Measurements from ENCODE around the gene MDM2. TPM values are rescaled to one million over a fixed set of nuclear protein-coding genes. Genes with fewer than 3 reads are reported as not detected.

The MDM2 gene
- total RNA-seq = 100 to 1,000 TPM; 237 to 246 TPM
- 25.4 TPM for polyA plus RNA-seq

GRCh38 chr12:68807576-68808387 lies at the start of gene MDM2:
Gene MDM2 (plus strand): TSS chr12:68808177. CDS start chr12:68808478, 301 bp downstream.
- H3K4me1 Mint-ChIP-seq = peaks cover 30 to 43% (median 38%) of the 10 kb centered on the region in 3 donors
- Histone ChIP-seq H3K36me3 (ENCODE audit: insufficient read depth, low read length) (peaks cover 6% of the 10 kb centered on the region), H3K27me3 (ENCODE audit: insufficient read depth, low read length, poor library complexity, severe bottlenecking) (no peaks in the 10 kb centered on the region), H3K27ac (ENCODE audit: low read depth, low read length) (peak within 1 kb of the TSS; percentile 95), H3K4me3 (ENCODE audit: low read length) (peak within 1 kb of the TSS; percentile 87), H3K4me1 (ENCODE audit: insufficient read depth, low read length) (peaks cover 24% of the 10 kb centered on the region), H3K9me3 (ENCODE audit: low read length) (no peaks in the 10 kb centered on the region)
- CTCF ChIA-PET = interaction anchor here (0.8 to 3.2 kb wide), 21 partner anchors 10 to 1539 kb away, joined by 3 to 20 read pairs (median 4); partner anchors contain the start of genes CAND1 and SLC35E3
- no peaks in the 10 kb centered on the region for H3K9me3 Mint-ChIP-seq
- H3K4me3 Mint-ChIP-seq = peak within 1 kb of the TSS; percentile 92 to 97 (median 95)
- peak; percentile 96 to 99 (median 98) for DNase-seq
- H3K27ac Mint-ChIP-seq = peak within 1 kb of the TSS; percentile 98 to 99 (median 99)
- H3K27me3 Mint-ChIP-seq = peaks cover 0 to 4% of the 10 kb centered on the region in 2 donors
- H3K36me3 Mint-ChIP-seq = peaks cover 0 to 40% (median 5%) of the 10 kb centered on the region in 3 donors
- POLR2A ChIA-PET = interaction anchor here (0.6 to 2.2 kb wide), 14 partner anchors 8 to 1539 kb away, joined by 3 to 32 read pairs (median 4); partner anchors contain the start of genes CAND1, MDM1, RAP1B and SLC35E3

- Histone ChIP-seq H3K27me3 (ENCODE audit: insufficient read depth, low read length, poor library complexity, severe bottlenecking) (no peaks in the 10 kb centered on the region), H3K9me3 (ENCODE audit: low read length) (no peaks in the 10 kb centered on the region), H3K27ac (ENCODE audit: low read depth, low read length) (no peak overlapping the region), H3K36me3 (ENCODE audit: insufficient read depth, low read length) (peaks cover 4% of the 10 kb centered on the region), H3K4me3 (ENCODE audit: low read length) (no peak overlapping the region), H3K4me1 (ENCODE audit: insufficient read depth, low read length) (no peaks in the 10 kb centered on the region)
- peaks cover 0 to 4% (median 0%) of the 10 kb centered on the region in 3 donors for H3K4me1 Mint-ChIP-seq
- POLR2A ChIA-PET = no interaction called here
- DNase-seq = no peak
- no peak overlapping the region for H3K4me3 Mint-ChIP-seq
- no peaks in the 10 kb centered on the region for H3K27me3 Mint-ChIP-seq
- CTCF ChIA-PET = no interaction called here
- no peaks in the 10 kb centered on the region for H3K9me3 Mint-ChIP-seq
- peaks cover 5 to 74% (median 25%) of the 10 kb centered on the region in 3 donors for H3K36me3 Mint-ChIP-seq
- H3K27ac Mint-ChIP-seq = peak overlapping the region in 1 of 8 donors; percentile 26
Measured at GRCh38 chr12:68759852-68760251, 48.1 kb upstream of the MDM2 start.

DNA sequence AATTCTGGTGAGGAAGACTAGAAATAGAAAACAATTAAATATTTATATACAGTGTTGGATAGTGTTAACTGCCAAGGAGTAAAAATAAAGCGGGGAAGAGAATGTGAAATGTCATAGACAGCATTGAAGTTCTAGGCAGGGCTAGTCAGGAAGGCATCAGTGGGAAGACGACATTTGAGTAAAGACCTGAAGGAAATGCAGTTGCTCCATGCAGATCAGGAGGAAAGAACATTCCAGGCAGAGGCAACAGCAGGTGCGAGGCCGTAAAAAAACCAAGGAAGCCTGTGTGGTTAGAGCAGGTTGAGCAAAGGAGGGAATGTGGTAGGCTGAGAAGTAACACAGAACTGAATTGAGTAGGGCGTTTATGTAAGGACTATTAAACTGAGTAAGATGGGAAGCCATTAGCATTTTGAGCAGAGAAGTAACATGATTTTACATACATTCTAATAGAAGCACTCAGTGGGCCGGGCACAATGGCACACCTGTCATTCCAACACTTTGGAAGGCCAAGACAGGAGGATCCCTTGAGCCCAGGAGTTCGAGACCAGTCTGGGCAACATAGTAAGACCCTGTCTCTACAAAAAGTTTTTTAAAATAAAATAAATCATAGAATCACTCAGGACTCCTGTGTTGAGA lies 47.1 kb upstream of the MDM2 start:
- no peaks in the 10 kb centered on the region for H3K9me3 ChIP-seq (ENCODE audit: low read length)
- no peak overlapping the region for H3K4me3 ChIP-seq (ENCODE audit: low read length)
- H3K27ac Mint-ChIP-seq = peak overlapping the region in 3 of 8 donors; percentile 1 to 45 (median 13)
- no peak for DNase-seq
- no peak overlapping the region for H3K4me3 Mint-ChIP-seq
- peaks cover 0 to 4% (median 0%) of the 10 kb centered on the region in 3 donors for H3K4me1 Mint-ChIP-seq
- no peaks in the 10 kb centered on the region for H3K9me3 Mint-ChIP-seq
- H3K36me3 Mint-ChIP-seq = peaks cover 5 to 66% (median 21%) of the 10 kb centered on the region in 3 donors
- POLR2A ChIA-PET = no interaction called here
- H3K4me1 ChIP-seq (ENCODE audit: insufficient read depth, low read length) = no peaks in the 10 kb centered on the region
- CTCF ChIA-PET = no interaction called here
- no peaks in the 10 kb centered on the region for H3K36me3 ChIP-seq (ENCODE audit: insufficient read depth, low read length)
- no peak overlapping the region for H3K27ac ChIP-seq (ENCODE audit: low read depth, low read length)
- no peaks in the 10 kb centered on the region for H3K27me3 Mint-ChIP-seq
- H3K27me3 ChIP-seq (ENCODE audit: insufficient read depth, low read length, poor library complexity, severe bottlenecking) = no peaks in the 10 kb centered on the region

GRCh38 chr12:68761442-68761812 lies 46.5 kb upstream of the MDM2 start:
- Mint-ChIP-seq H3K4me3 (no peak overlapping the region), H3K4me1 (peaks cover 0 to 4% (median 0%) of the 10 kb centered on the region in 3 donors), H3K27me3 (no peaks in the 10 kb centered on the region), H3K36me3 (peaks cover 5 to 62% (median 19%) of the 10 kb centered on the region in 3 donors), H3K9me3 (no peaks in the 10 kb centered on the region), H3K27ac (peak overlapping the region in 4 of 8 donors; percentile 18 to 82 (median 70))
- CTCF ChIA-PET = no interaction called here
- Histone ChIP-seq H3K27ac (ENCODE audit: low read depth, low read length) (no peak overlapping the region), H3K9me3 (ENCODE audit: low read length) (no peaks in the 10 kb centered on the region), H3K27me3 (ENCODE audit: insufficient read depth, low read length, poor library complexity, severe bottlenecking) (no peaks in the 10 kb centered on the region), H3K4me3 (ENCODE audit: low read length) (no peak overlapping the region), H3K4me1 (ENCODE audit: insufficient read depth, low read length) (no peaks in the 10 kb centered on the region), H3K36me3 (ENCODE audit: insufficient read depth, low read length) (no peaks in the 10 kb centered on the region)
- POLR2A ChIA-PET = no interaction called here
- DNase-seq = no peak

DNA sequence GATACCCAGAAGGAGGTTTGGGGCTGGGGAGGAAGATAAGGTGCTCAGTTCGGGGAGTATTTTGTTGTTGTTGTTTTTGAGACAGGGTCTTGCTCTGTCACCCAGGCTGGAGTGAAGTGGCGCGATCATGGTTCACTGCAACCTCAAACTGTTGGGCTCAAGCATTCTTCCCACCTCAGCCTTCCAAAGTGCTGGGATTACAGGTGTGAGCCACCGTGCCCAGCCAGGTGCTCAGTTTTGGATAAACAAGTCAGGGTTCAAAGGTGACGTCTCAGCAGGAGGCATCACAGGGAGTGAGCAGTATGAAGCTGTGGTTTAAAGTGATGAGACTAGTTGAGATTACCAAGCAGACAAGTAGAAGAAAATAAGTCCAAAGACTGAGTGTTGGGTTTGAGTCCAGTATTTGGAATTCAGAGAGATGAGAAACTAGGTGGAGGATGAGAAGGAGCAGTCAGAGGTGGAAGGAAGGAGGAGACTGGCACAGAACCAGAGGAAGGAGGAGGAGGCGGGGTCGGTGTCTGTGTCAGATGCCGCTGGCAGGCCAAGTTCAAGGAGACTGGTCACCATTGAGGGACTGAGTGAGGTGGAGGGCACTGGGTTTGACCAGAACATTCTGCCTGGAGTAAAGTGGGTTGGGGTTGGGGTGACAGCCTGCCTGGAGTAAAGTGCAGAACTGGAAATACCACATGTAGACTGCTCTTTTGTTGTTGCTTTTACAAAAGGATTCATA lies 45.9 kb upstream of the MDM2 start:
- Histone ChIP-seq H3K4me3 (ENCODE audit: low read length) (no peak overlapping the region), H3K27me3 (ENCODE audit: insufficient read depth, low read length, poor library complexity, severe bottlenecking) (no peaks in the 10 kb centered on the region), H3K4me1 (ENCODE audit: insufficient read depth, low read length) (no peaks in the 10 kb centered on the region), H3K36me3 (ENCODE audit: insufficient read depth, low read length) (no peaks in the 10 kb centered on the region), H3K27ac (ENCODE audit: low read depth, low read length) (no peak overlapping the region), H3K9me3 (ENCODE audit: low read length) (no peaks in the 10 kb centered on the region)
- H3K4me3 Mint-ChIP-seq = no peak overlapping the region
- DNase-seq = no peak
- POLR2A ChIA-PET = no interaction called here
- H3K27me3 Mint-ChIP-seq = no peaks in the 10 kb centered on the region
- CTCF ChIA-PET = no interaction called here
- H3K9me3 Mint-ChIP-seq = no peaks in the 10 kb centered on the region
- peak overlapping the region in 4 of 8 donors; percentile 18 to 82 (median 70) for H3K27ac Mint-ChIP-seq
- H3K4me1 Mint-ChIP-seq = peaks cover 0 to 4% (median 0%) of the 10 kb centered on the region in 3 donors
- H3K36me3 Mint-ChIP-seq = peaks cover 5 to 63% (median 17%) of the 10 kb centered on the region in 3 donors

- no peaks in the 10 kb centered on the region for H3K4me1 ChIP-seq (ENCODE audit: insufficient read depth, low read length)
- no peaks in the 10 kb centered on the region for H3K9me3 ChIP-seq (ENCODE audit: low read length)
- ChIA-PET CTCF (no interaction called here), POLR2A (no interaction called here)
- Mint-ChIP-seq H3K9me3 (no peaks in the 10 kb centered on the region), H3K4me3 (no peak overlapping the region), H3K4me1 (peaks cover 0 to 4% (median 0%) of the 10 kb centered on the region in 3 donors), H3K27me3 (no peaks in the 10 kb centered on the region), H3K36me3 (peaks cover 5 to 60% (median 11%) of the 10 kb centered on the region in 3 donors), H3K27ac (peak overlapping the region in 4 of 8 donors; percentile 1 to 84 (median 21))
- no peak overlapping the region for H3K4me3 ChIP-seq (ENCODE audit: low read length)
- H3K36me3 ChIP-seq (ENCODE audit: insufficient read depth, low read length) = no peaks in the 10 kb centered on the region
- H3K27ac ChIP-seq (ENCODE audit: low read depth, low read length) = no peak overlapping the region
- no peaks in the 10 kb centered on the region for H3K27me3 ChIP-seq (ENCODE audit: insufficient read depth, low read length, poor library complexity, severe bottlenecking)
- no peak for DNase-seq
Measured at GRCh38 chr12:68762691-68763090, 45.3 kb upstream of the MDM2 start.

DNA sequence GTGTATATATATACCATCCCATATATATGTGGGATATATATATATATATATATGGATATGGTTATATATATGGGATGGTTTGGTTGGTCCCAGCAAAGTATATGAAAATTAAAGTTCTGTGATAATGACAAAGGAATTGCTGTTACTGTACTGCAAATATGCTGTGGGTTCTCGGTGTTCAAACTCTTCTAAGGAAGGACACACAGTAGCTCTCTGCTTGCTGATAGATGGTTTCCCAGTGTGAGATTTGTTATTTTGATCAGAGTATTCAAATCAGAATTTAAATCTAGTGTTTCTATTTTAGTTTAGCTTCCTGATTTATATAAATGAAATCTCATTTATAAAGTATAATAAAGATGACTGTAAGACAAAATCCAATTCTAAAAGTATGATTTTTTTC lies 42.3 kb upstream of the MDM2 start:
- no peak for DNase-seq
- no peaks in the 10 kb centered on the region for H3K4me1 ChIP-seq (ENCODE audit: insufficient read depth, low read length)
- Mint-ChIP-seq H3K9me3 (no peaks in the 10 kb centered on the region), H3K36me3 (peaks cover 5 to 48% (median 7%) of the 10 kb centered on the region in 3 donors), H3K27me3 (no peaks in the 10 kb centered on the region), H3K4me3 (no peak overlapping the region), H3K4me1 (peaks cover 0 to 3% (median 0%) of the 10 kb centered on the region in 3 donors), H3K27ac (no peak overlapping the region)
- H3K4me3 ChIP-seq (ENCODE audit: low read length) = no peak overlapping the region
- H3K36me3 ChIP-seq (ENCODE audit: insufficient read depth, low read length) = no peaks in the 10 kb centered on the region
- no peaks in the 10 kb centered on the region for H3K27me3 ChIP-seq (ENCODE audit: insufficient read depth, low read length, poor library complexity, severe bottlenecking)
- ChIA-PET CTCF (no interaction called here), POLR2A (interaction anchor here (0.6 kb wide), 1 partner anchor 226 kb away, joined by 3 read pairs; no protein-coding TSS in a partner anchor)
- H3K27ac ChIP-seq (ENCODE audit: low read depth, low read length) = no peak overlapping the region
- no peaks in the 10 kb centered on the region for H3K9me3 ChIP-seq (ENCODE audit: low read length)
